ENCODE measurements around the gene KIF18B. TPM values are rescaled to one million over a fixed set of nuclear protein-coding genes. Genes with fewer than 3 reads are reported as not detected.

KIF18B gene
- total and polyA plus RNA-seq, 10 of the 15 experiments (the other 5 are each of a cell fraction or from before 2014, with no cell fraction given), result 2.8 to 46.2 (median 20.5) TPM

DNA sequence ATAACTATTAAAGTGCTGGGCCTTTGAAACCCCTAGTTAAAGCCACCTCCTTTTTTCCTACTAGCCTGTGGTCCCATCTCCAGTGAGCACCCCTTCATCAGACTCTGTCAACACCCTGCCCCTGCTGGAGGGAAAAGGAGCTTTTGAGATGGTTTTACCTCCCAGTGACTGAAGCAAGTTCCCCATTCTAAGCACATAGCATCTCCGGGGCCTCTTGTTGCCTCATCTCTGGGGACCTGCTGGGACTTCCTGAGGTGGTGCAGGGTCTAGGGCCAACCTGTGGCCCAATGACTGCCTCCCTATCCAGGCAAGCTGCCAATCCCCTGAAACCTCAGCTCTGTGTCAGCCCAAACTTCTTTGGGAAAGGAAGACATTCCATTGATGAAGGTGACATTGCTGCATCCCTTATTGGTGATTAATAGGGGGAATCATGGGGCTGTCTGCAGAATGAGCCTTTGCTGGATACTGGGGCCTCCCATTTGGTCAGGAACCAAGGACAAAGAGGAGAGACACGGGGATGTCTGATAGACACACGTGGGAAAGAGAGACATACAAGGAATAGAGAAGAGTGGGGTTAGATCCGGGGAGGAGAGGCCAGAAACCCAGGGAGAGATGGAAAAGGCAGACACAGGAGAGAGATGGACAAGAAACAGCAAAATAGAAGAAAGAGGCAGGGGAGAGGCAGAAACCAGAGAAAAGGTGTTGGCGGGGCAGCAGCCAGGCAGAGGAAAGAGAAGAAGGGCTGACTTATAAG, 18.1 kb upstream of the KIF18B start:
- no TSS peak for BruUV-seq (replicated peaks)
- ATAC-seq (no peak), DNase-seq (ENCODE audit: low read depth, low spot score) (no peak), FAIRE-seq (no peak)
- CTCF ChIA-PET, result no interaction called here
- H3K27ac ChIP-seq (ENCODE audit: control insufficient read depth, insufficient read depth), result no peak overlapping the region
- WGBS (ENCODE audit: insufficient coverage, insufficient replicate concordance, low lambda C conversion rate, missing lambda C conversion rate), result 4% methylated on average over 5 of the region's 5 CpGs
- RAD21 ChIA-PET (ENCODE audit: unreplicated experiment), result no interaction called here
- H2AFZ ChIP-seq (ENCODE audit: control insufficient read depth, low read depth, low read length), result no peak overlapping the region
- H3K4me1 ChIP-seq (ENCODE audit: control insufficient read depth, insufficient read depth, low read length), result peaks cover 6% of the 10 kb centered on the region; the same call in 1 of the 2 replicates
- H3K4me3 ChIP-seq, result no peak overlapping the region
- POLR2A ChIA-PET, result interaction anchor here (0.5 kb wide), 1 partner anchor 92 kb away, joined by 3 read pairs; no protein-coding TSS in a partner anchor
- H4K20me1 ChIP-seq (ENCODE audit: control insufficient read depth, insufficient read depth), result no peaks in the 10 kb centered on the region
- peaks cover 26 to 39% of the 10 kb centered on the region in 2 experiments for H3K27me3 ChIP-seq (replicated peaks in 1 of 2; ENCODE audit: control insufficient read depth in 2 of 2, insufficient read depth in 2 of 2, low read length in 1 of 2)
- no peaks in the 10 kb centered on the region; the same call in 2 of the 3 replicates for H3K9me3 ChIP-seq (replicated peaks; ENCODE audit: control insufficient read depth, insufficient read depth, low read length)
- H3K9ac ChIP-seq (ENCODE audit: control insufficient read depth, insufficient read depth, low read length), result no peak overlapping the region
- no peak overlapping the region for H3K4me2 ChIP-seq (ENCODE audit: control insufficient read depth, insufficient read depth)
- intact Hi-C loops (cut with micrococcal nuclease; ENCODE audit: unreplicated experiment), result loop anchor here (5.0 kb wide), 1 partner anchor 57 kb away; no protein-coding TSS in a partner anchor
- no peaks in the 10 kb centered on the region for H3K36me3 ChIP-seq (ENCODE audit: control insufficient read depth in 2 of 2, insufficient read depth in 2 of 2, low read length in 1 of 2)
- in situ Hi-C loops (cut with MboI), result no loop called here
- no peak for TF ChIP-seq SP1 (IDR thresholded peaks at IDR 0.05; ENCODE audit: low read depth, low read length)
- no peaks in the 10 kb centered on the region for H3K79me2 ChIP-seq (ENCODE audit: control insufficient read depth, insufficient read depth, low read length)
- SMC1A ChIA-PET (ENCODE audit: uncharacterized antibody, unreplicated experiment), result no interaction called here

DNA sequence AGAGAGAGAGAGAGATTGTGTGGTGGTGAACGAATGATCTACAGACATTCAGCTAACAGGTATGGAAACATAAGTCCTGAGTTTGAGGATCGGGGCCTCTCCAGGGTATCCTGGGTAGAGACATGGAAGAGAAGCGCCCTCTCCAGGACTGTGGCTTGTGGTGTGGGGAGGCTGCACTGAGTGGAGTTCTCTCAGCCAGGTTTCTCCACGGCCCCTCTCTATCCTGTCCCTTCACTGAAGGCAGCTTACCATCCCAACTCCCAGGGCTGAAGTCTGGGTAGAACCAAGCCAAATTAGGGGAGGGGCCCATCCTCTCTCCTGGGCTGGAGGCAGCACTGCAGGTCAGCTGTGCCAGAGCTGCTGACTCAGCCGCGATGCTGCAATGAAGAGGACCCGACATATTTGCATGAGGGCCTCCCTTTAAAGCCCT, 14.4 kb upstream of the KIF18B start:
- H3K27me3 ChIP-seq (replicated peaks in 1 of 2; ENCODE audit: control insufficient read depth in 2 of 2, insufficient read depth in 2 of 2, low read length in 1 of 2), result peaks cover 13 to 14% of the 10 kb centered on the region in 2 experiments

More for the DNA sequence above, 14.4 kb upstream of the KIF18B start:
- DNase-seq (ENCODE audit: low read depth, low spot score), result no peak
- TF ChIP-seq EP300 (IDR thresholded peaks at IDR 0.05; ENCODE audit: borderline replicate concordance in 1 of 2, control insufficient read depth in 1 of 2, low read depth in 2 of 2, low read length in 2 of 2) (no peak), NRF1 (conservative IDR thresholded peaks at IDR 0.05; ENCODE audit: low read depth, low read length) (no peak), CEBPB (IDR thresholded peaks at IDR 0.05; ENCODE audit: borderline replicate concordance in 1 of 2, low read depth in 2 of 2, low read length in 2 of 2) (no peak), CBX3 (IDR thresholded peaks at IDR 0.05; ENCODE audit: borderline replicate concordance, low read depth) (no peak), ZNF622 (IDR thresholded peaks at IDR 0.05) (no peak), POLR2AphosphoS5 (IDR thresholded peaks at IDR 0.05; ENCODE audit: low read length) (no peak), RBBP5 (conservative IDR thresholded peaks at IDR 0.05) (no peak), SP1 (IDR thresholded peaks at IDR 0.05; ENCODE audit: low read depth, low read length) (no peak), DPF2 (IDR thresholded peaks at IDR 0.05) (no peak), ZNF384 (IDR thresholded peaks at IDR 0.05; ENCODE audit: borderline replicate concordance, low read depth, low read length) (no peak), ETV6 (conservative IDR thresholded peaks at IDR 0.05 in 1 of 2, IDR thresholded peaks at IDR 0.05 in 1 of 2; ENCODE audit: borderline replicate concordance in 1 of 2, low read depth in 1 of 2) (no peak), SREBF2 (IDR thresholded peaks at IDR 0.05; ENCODE audit: low read length) (no peak), KLF5 (IDR thresholded peaks at IDR 0.05; ENCODE audit: partially characterized antibody) (no peak), RELA (IDR thresholded peaks at IDR 0.05; ENCODE audit: borderline replicate concordance, partially characterized antibody) (no peak), NFXL1 (IDR thresholded peaks at IDR 0.05; ENCODE audit: borderline replicate concordance) (no peak), RFX5 (IDR thresholded peaks at IDR 0.05; ENCODE audit: low read depth, low read length) (no peak)
- H3K36me3 ChIP-seq (ENCODE audit: control insufficient read depth in 2 of 2, insufficient read depth in 2 of 2, low read length in 1 of 2), result no peaks in the 10 kb centered on the region
- no peak overlapping the region for H3K4me3 ChIP-seq
- no peak for ATAC-seq
- no peak overlapping the region for H3K9ac ChIP-seq (ENCODE audit: control insufficient read depth, insufficient read depth, low read length)
- in situ Hi-C loops (cut with MboI), result no loop called here
- H3K4me1 ChIP-seq (ENCODE audit: control insufficient read depth, insufficient read depth, low read length), result no peaks in the 10 kb centered on the region
- 29% methylated on average over 6 of the region's 7 CpGs for WGBS (ENCODE audit: insufficient coverage, insufficient replicate concordance, low lambda C conversion rate, missing lambda C conversion rate)
- POLR2A ChIA-PET, result no interaction called here
- no TSS peak for BruUV-seq (replicated peaks)
- H4K20me1 ChIP-seq (ENCODE audit: control insufficient read depth, insufficient read depth), result no peaks in the 10 kb centered on the region
- no peaks in the 10 kb centered on the region for H3K9me3 ChIP-seq (replicated peaks; ENCODE audit: control insufficient read depth, insufficient read depth, low read length)
- no peak for FAIRE-seq
- CTCF ChIA-PET, result interaction anchor here (0.8 to 2.5 kb wide), 2 partner anchors 41 to 53 kb away, joined by 3 to 12 read pairs; no protein-coding TSS in a partner anchor
- no peak overlapping the region for H3K27ac ChIP-seq (ENCODE audit: control insufficient read depth, insufficient read depth)
- H2AFZ ChIP-seq (ENCODE audit: control insufficient read depth, low read depth, low read length), result no peak overlapping the region
- intact Hi-C loops (cut with micrococcal nuclease; ENCODE audit: unreplicated experiment), result no loop called here
- SMC1A ChIA-PET (ENCODE audit: uncharacterized antibody, unreplicated experiment), result no interaction called here
- no peak overlapping the region for H3K4me2 ChIP-seq (ENCODE audit: control insufficient read depth, insufficient read depth)
- no peaks in the 10 kb centered on the region for H3K79me2 ChIP-seq (ENCODE audit: control insufficient read depth, insufficient read depth, low read length)
- RAD21 ChIA-PET (ENCODE audit: unreplicated experiment), result interaction anchor here (1.3 kb wide), 1 partner anchor 41 kb away, joined by 4 read pairs; no protein-coding TSS in a partner anchor

Data from GM12878 (cell line).